HepG2 (cell line): ENCODE results near the gene ALB. TPM values are rescaled to one million over a fixed set of nuclear protein-coding genes. Genes with fewer than 3 reads are reported as not detected.
A peak's percentile ranks its signal among the peaks of the same experiment; 100 is the strongest.

ENCODE experiments used
- ATAC-seq: fragments of 200-7000 bp; cut with Tn5 transposase; 3 replicates; pipeline ENCODE4 v1.9.1; 2020; ENCODE audit warnings: mild to moderate bottlenecking, moderate library complexity
- BruUV-seq: library from RNA; stranded (reverse); fragments of 400-500 nt; replicated peaks from 2 replicates; lab custom pipeline; 2021; lab: Mats Ljungman, UMichigan
- CTCF ChIA-PET: fragments of 300-600 bp; formaldehyde crosslinking; extraction: SDS; loops from one replicate; lab custom pipeline; 2021; ENCODE audit warnings: low total read pairs, inconsistent platforms, low intra/inter-chr PET ratio; lab: Yijun Ruan, JAX
- POLR2A ChIA-PET: fragments of 350-600 bp; sonication (Branson Sonifier 250); formaldehyde crosslinking; loops from one replicate; lab custom pipeline; 2020; ENCODE audit warnings: antibody characterized with exemption, inconsistent platforms; lab: Yijun Ruan, JAX
- DNase-seq: peaks from one replicate; pipeline ENCODE4 v3.0.0-alpha.2; 2015; ENCODE audit warnings: low spot score
- FAIRE-seq: peaks from 3 replicates; lab custom pipeline; 2011; peaks lifted over from hg19 to GRCh38; lab: Jason Lieb, UNC
- H2AFZ ChIP-seq: one replicate; pipeline ENCODE4 v1.6.1; 2011; ENCODE audit warnings: low read length, inconsistent platforms
- H3K27ac ChIP-seq: fragments of 300-600 bp; 3 replicates; pipeline ENCODE4 v1.8.0; 2011; ENCODE audit warnings: mixed run types, mild to moderate bottlenecking, mixed read lengths, low read length, inconsistent platforms; ENCODE audit not compliant: insufficient read depth; ENCODE audit errors: extremely low read length
- H3K27me3 ChIP-seq, 2 experiments: fragments of 200-600 bp in 1 of 2; 2 replicates in 1 of 2; 3 replicates in 1 of 2; pipeline versions ENCODE4 v1.6.0 to v1.8.0; 2011; ENCODE audit warnings: low read length in 2 of 2, mild to moderate bottlenecking in 2 of 2, moderate library complexity in 2 of 2, inconsistent platforms in 1 of 2; ENCODE audit not compliant: insufficient read depth in 2 of 2, control insufficient read depth in 1 of 2
- H3K36me3 ChIP-seq, 2 experiments: fragments of 200-600 bp in 1 of 2; replicated peaks in 1 of 2; 2 replicates in 1 of 2; 3 replicates in 1 of 2; pipeline versions ENCODE4 v1.5.1 to v1.8.0; 2011; ENCODE audit warnings: low read length in 2 of 2, inconsistent platforms in 1 of 2; ENCODE audit not compliant: insufficient read depth in 2 of 2, control insufficient read depth in 1 of 2
- H3K4me1 ChIP-seq: 2 replicates; pipeline ENCODE4 v1.5.1; 2012; ENCODE audit warnings: low read length, inconsistent platforms; ENCODE audit not compliant: insufficient read depth
- H3K4me2 ChIP-seq: 2 replicates; pipeline ENCODE4 v1.6.0; 2011; ENCODE audit warnings: low read depth, low read length, inconsistent platforms
- H3K4me3 ChIP-seq, 3 experiments: fragments of 200-600 bp in 1 of 3; sonication (generic), shearing (Covaris generic) in 1 of 3; replicated peaks in 1 of 3; 2 replicates each; pipeline ENCODE4 v1.5.1; 2011 to 2016; ENCODE audit warnings: low read length in 3 of 3, inconsistent platforms in 2 of 3, low read depth in 2 of 3, mild to moderate bottlenecking in 2 of 3, control low read depth in 1 of 3, mixed read lengths in 1 of 3; ENCODE audit not compliant: insufficient read depth in 1 of 3
- H3K79me2 ChIP-seq: one replicate; pipeline ENCODE4 v1.6.1; 2011; ENCODE audit warnings: low read length, inconsistent platforms; ENCODE audit not compliant: insufficient read depth
- H3K9ac ChIP-seq: 2 replicates; pipeline ENCODE4 v1.6.0; 2011; ENCODE audit warnings: mild to moderate bottlenecking, low read depth, low read length, inconsistent platforms; ENCODE audit not compliant: insufficient read depth
- H3K9me3 ChIP-seq: 2 replicates; pipeline ENCODE4 v1.5.1; 2012; ENCODE audit warnings: mild to moderate bottlenecking, low read length
- H4K20me1 ChIP-seq: 2 replicates; pipeline ENCODE4 v1.6.0; 2011; ENCODE audit warnings: inconsistent platforms, mild to moderate bottlenecking, low read length, moderate library complexity; ENCODE audit not compliant: insufficient read depth
- ASH2L ChIP-seq: fragments of 300-600, 200-600 bp; sonication (generic); IDR thresholded peaks from 2 replicates; pipeline ENCODE4 v1.7.0; 2017; ENCODE audit warnings: low read depth, mild to moderate bottlenecking, moderate library complexity, mixed read lengths, low read length; ENCODE audit not compliant: insufficient read length
- BATF2 ChIP-seq: sonication (generic); formaldehyde crosslinking; IDR thresholded peaks from 2 replicates; pipeline ENCODE4 v1.8.0; 2022; ENCODE audit warnings: mild to moderate bottlenecking, missing genetic modification reagents, moderate library complexity
- FOXK1 ChIP-seq: sonication (generic); formaldehyde crosslinking; IDR thresholded peaks from 2 replicates; pipeline ENCODE4 v1.4.0; 2020; ENCODE audit warnings: low read depth, missing genetic modification reagents, borderline replicate concordance
- HNRNPK ChIP-seq: fragments of 200-400 bp; formaldehyde crosslinking; IDR thresholded peaks from 2 replicates; pipeline ENCODE4 v1.6.1; 2018; ENCODE audit warnings: low read length, low read depth, moderate library complexity, mild to moderate bottlenecking; ENCODE audit not compliant: poor library complexity, severe bottlenecking
- MLLT10 ChIP-seq: sonication (generic); formaldehyde crosslinking; IDR thresholded peaks from 2 replicates; pipeline ENCODE4 v1.4.0; 2020; ENCODE audit warnings: missing genetic modification reagents
- NFATC3 ChIP-seq: sonication (generic); formaldehyde crosslinking; IDR thresholded peaks from 2 replicates; pipeline ENCODE4 v1.5.1; 2020; ENCODE audit warnings: mild to moderate bottlenecking, missing genetic modification reagents
- NFYC ChIP-seq: IDR thresholded peaks from 2 replicates; pipeline ENCODE4 v1.6.1; 2016; ENCODE audit warnings: missing genetic modification reagents, missing compliant biosample characterization
- PHF5A ChIP-seq: IDR thresholded peaks from one replicate; pipeline ENCODE4 v1.6.1; 2018; ENCODE audit warnings: low read depth, missing genetic modification reagents; ENCODE audit not compliant: unreplicated experiment
- POLR2A ChIP-seq, 2 experiments: IDR thresholded peaks; 2 replicates each; pipeline ENCODE4 v1.6.1; 2011; ENCODE audit warnings: low read depth in 2 of 2, low read length in 2 of 2, mild to moderate bottlenecking in 1 of 2, moderate library complexity in 1 of 2; ENCODE audit not compliant: insufficient read depth in 1 of 2
- POLR2G ChIP-seq: fragments of 200-400 bp; formaldehyde crosslinking; IDR thresholded peaks from 2 replicates; pipeline ENCODE4 v1.6.1; 2018; ENCODE audit warnings: mild to moderate bottlenecking, low read depth, low read length, moderate library complexity
- RCOR2 ChIP-seq: IDR thresholded peaks from 2 replicates; pipeline ENCODE4 v1.6.1; 2016; ENCODE audit warnings: missing biosample characterization, missing genetic modification reagents
- RFXAP ChIP-seq: sonication (generic); formaldehyde crosslinking; IDR thresholded peaks from 2 replicates; pipeline ENCODE4 v1.4.0; 2020; ENCODE audit warnings: missing genetic modification reagents, borderline replicate concordance
- SSRP1 ChIP-seq: IDR thresholded peaks from 2 replicates; pipeline ENCODE4 v1.6.1; 2016; ENCODE audit warnings: control low read depth
- ZC3H13 ChIP-seq: sonication (generic); formaldehyde crosslinking; IDR thresholded peaks from 2 replicates; pipeline ENCODE4 v1.8.1; 2023; ENCODE audit warnings: mild to moderate bottlenecking, missing genetic modification reagents, moderate library complexity
- ZHX1 ChIP-seq: sonication (generic); formaldehyde crosslinking; IDR thresholded peaks from 2 replicates; pipeline ENCODE4 v1.8.1; 2022; ENCODE audit warnings: low read depth, mild to moderate bottlenecking, missing genetic modification reagents
- ZMAT3 ChIP-seq: sonication (generic); formaldehyde crosslinking; conservative IDR thresholded peaks from 2 replicates; pipeline ENCODE4 v1.7.0; 2021; ENCODE audit warnings: missing genetic modification reagents
- ZNF205 ChIP-seq: IDR thresholded peaks from 2 replicates; pipeline ENCODE4 v1.6.1; 2018; ENCODE audit warnings: missing biosample characterization, missing genetic modification reagents
- ZNF441 ChIP-seq: sonication (generic); formaldehyde crosslinking; IDR thresholded peaks from 2 replicates; pipeline ENCODE4 v1.7.0; 2021; ENCODE audit warnings: missing genetic modification reagents, borderline replicate concordance
- ZNF605 ChIP-seq: sonication (generic); formaldehyde crosslinking; IDR thresholded peaks from 2 replicates; pipeline ENCODE4 v1.8.0; 2022; ENCODE audit warnings: mild to moderate bottlenecking, missing genetic modification reagents
- ZNF607 ChIP-seq: sonication (generic); formaldehyde crosslinking; IDR thresholded peaks from 2 replicates; pipeline ENCODE4 v1.5.1; 2020; ENCODE audit warnings: missing genetic modification reagents, mild to moderate bottlenecking, borderline replicate concordance
- WGBS: methylation state at CpG from one replicate; pipeline ENCODE4 v1.1.6; 2017; ENCODE audit warnings: low lambda C conversion rate; 5-methylcytosine and 5-hydroxymethylcytosine counted together
- in situ Hi-C: cut with HindIII; loops from 2 replicates; pipeline ENCODE4 v1.10.0; 2017; ENCODE audit warnings: low pct_unique_long_range_greater_than_20kb; ENCODE audit not compliant: extremely low pct_ligation_motif_present
- intact Hi-C: fragments of 100-400 bp; cut with micrococcal nuclease; formaldehyde crosslinking; loops from one replicate; pipeline ENCODE4 v1.10.0; 2022; ENCODE audit not compliant: unreplicated experiment
- polyA plus RNA-seq, 8 experiments: library from polyadenylated mRNA; depleted of rRNA in 3 of 8; stranded (reverse) in 7 of 8; unstranded in 1 of 8; fragments of >200 nt; fragmentation: Illumina TruSeq in 4 of 8; extraction: Trizol in 4 of 8; gene quantifications; 2 replicates each; pipeline versions ENCODE4 v1.2.1 to v1.2.3, GENCODE V29; 2011 to 2016; ENCODE audit warnings: low read depth in 4 of 8, missing spikeins in 1 of 8, mixed read lengths in 1 of 8; ENCODE audit not compliant: insufficient read depth in 1 of 8
- total RNA-seq, 5 experiments: library from RNA; depleted of rRNA; stranded (reverse); fragments of >200 nt; fragmentation: Illumina TruSeq; extraction: Trizol; gene quantifications; 2 replicates each; pipeline ENCODE4 v1.2.3, GENCODE V29; 2016; ENCODE audit warnings: low read depth in 1 of 5
- TF ChIP-seq, protein P1 (sequence below): sonication (generic); formaldehyde crosslinking; IDR thresholded peaks from 2 replicates; pipeline ENCODE4 v1.5.0; 2020; ENCODE audit warnings: missing genetic modification reagents

The ALB gene
- total and polyA plus RNA-seq, 2 of the 13 experiments (the other 11 are each of a cell fraction or from before 2014, with no cell fraction given), result 22,259 to 22,625 TPM

DNA sequence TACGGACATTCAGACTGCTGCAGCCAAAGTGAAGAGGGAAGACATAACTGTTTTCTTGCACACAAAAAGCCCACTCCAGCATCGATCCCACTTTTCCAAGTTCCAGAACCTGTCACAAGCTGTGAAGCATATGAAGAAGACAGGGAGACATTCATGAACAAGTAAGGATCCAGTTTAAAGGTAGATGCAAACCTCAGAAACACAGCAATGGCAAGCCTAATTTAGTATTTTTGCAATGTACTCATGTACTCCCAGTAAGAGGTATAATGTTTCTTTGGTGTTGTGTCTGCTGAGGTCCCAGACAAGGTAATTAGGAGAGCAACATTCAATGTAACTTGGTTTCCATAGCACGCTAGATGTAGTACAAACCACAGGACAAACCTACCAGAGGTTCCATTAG lies 36.6 kb downstream of the ALB start:
- ChIA-PET POLR2A (no interaction called here), CTCF (interaction anchor here (1.3 kb wide), 1 partner anchor 98 kb away, joined by 5 read pairs; no protein-coding TSS in a partner anchor)
- 55% methylated on average over 3 of the region's 3 CpGs for WGBS
- Histone ChIP-seq H3K4me3 (peak overlapping the region; percentile 68 to 80 (median 70); a peak in 5 of 6 replicates), H3K79me2 (peaks cover 63% of the 10 kb centered on the region), H3K27ac (peak overlapping the region; percentile 98), H3K9ac (peak overlapping the region; percentile 75), H3K4me1 (peaks cover 67% of the 10 kb centered on the region), H3K4me2 (peak overlapping the region; percentile 82), H3K27me3 (no peaks in the 10 kb centered on the region), H4K20me1 (peaks cover 3% of the 10 kb centered on the region; the same call in 1 of the 2 replicates), H3K36me3 (peaks cover 6 to 27% of the 10 kb centered on the region in 2 experiments), H2AFZ (no peak overlapping the region), H3K9me3 (no peaks in the 10 kb centered on the region)
- FAIRE-seq (no peak), ATAC-seq (peak; percentile 8; the same call in 1 of the 3 replicates), DNase-seq (no peak)
- in situ Hi-C loops, result loop anchor here (5.0 kb wide), 1 partner anchor 98 kb away; no protein-coding TSS in a partner anchor
- intact Hi-C loops, result loop anchor here (10.0 kb wide), 1 partner anchor 214 kb away; no protein-coding TSS in a partner anchor
- no TSS peak for BruUV-seq
- TF ChIP-seq ZNF605 (CRISPR knock-in tag), result no peak
- no peak for TF ChIP-seq ASH2L
- no peak for TF ChIP-seq NFYC (CRISPR knock-in tag)
- no peak for TF ChIP-seq ZNF205 (CRISPR knock-in tag)
- peak; percentile 21; the same call in 1 of the 2 replicates for TF ChIP-seq ZMAT3 (CRISPR knock-in tag)
- no peak for TF ChIP-seq ZNF607 (CRISPR knock-in tag)
- TF ChIP-seq, protein P1, sequence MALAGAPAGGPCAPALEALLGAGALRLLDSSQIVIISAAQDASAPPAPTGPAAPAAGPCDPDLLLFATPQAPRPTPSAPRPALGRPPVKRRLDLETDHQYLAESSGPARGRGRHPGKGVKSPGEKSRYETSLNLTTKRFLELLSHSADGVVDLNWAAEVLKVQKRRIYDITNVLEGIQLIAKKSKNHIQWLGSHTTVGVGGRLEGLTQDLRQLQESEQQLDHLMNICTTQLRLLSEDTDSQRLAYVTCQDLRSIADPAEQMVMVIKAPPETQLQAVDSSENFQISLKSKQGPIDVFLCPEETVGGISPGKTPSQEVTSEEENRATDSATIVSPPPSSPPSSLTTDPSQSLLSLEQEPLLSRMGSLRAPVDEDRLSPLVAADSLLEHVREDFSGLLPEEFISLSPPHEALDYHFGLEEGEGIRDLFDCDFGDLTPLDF, result no peak
- TF ChIP-seq ZHX1 (CRISPR knock-in tag), result 0 out of 2 replicates have a peak, but pooled peaks have one; percentile 18
- peak; percentile 30 for TF ChIP-seq PHF5A (CRISPR knock-in tag)
- no peak for TF ChIP-seq NFATC3 (CRISPR knock-in tag)
- peak; percentile 59; the same call in 1 of the 2 replicates for TF ChIP-seq BATF2 (CRISPR knock-in tag)
- TF ChIP-seq POLR2G, result no peak
- peak; percentile 96 for TF ChIP-seq MLLT10
- no peak for TF ChIP-seq RFXAP (CRISPR knock-in tag)
- TF ChIP-seq RCOR2 (CRISPR knock-in tag), result no peak
- TF ChIP-seq SSRP1, result peak; percentile 99; the same call in 1 of the 2 replicates
- no peak for TF ChIP-seq ZNF441 (CRISPR knock-in tag)
- TF ChIP-seq FOXK1 (CRISPR knock-in tag), result no peak
- TF ChIP-seq ZC3H13 (CRISPR knock-in tag), result 0 out of 2 replicates have a peak, but pooled peaks have one; percentile 30
- TF ChIP-seq POLR2A (IDR thresholded peaks at IDR 0.05; ENCODE audit: insufficient read depth in 1 of 2, low read depth in 2 of 2, low read length in 2 of 2), result peak; percentile 33 to 69; a peak in 2 of 4 replicates
- no peak for TF ChIP-seq HNRNPK
